Smooth muscle cell (in vitro differentiated cells): ENCODE measurements around the gene MEGF9. TPM values are rescaled to one million over a fixed set of nuclear protein-coding genes. Genes with fewer than 3 reads are reported as not detected.

Experiments used
- DNase-seq: peaks from one replicate; lab custom pipeline; 2025; ENCODE audit not compliant: unreplicated experiment; lab: John Stamatoyannopoulos, UW
- H2AFZ ChIP-seq: fragments of 200-600 bp; sonication (generic); 2 replicates; pipeline ENCODE4 v1.6.0; 2016; ENCODE audit warnings: antibody characterized with exemption, low read depth, mild to moderate bottlenecking
- H3F3A ChIP-seq: fragments of 200-600 bp; sonication (generic); 2 replicates; pipeline ENCODE4 v1.6.0; 2017; ENCODE audit warnings: antibody characterized with exemption, low read depth
- H3K27ac ChIP-seq: fragments of 200-600 bp; sonication (generic); 2 replicates; pipeline ENCODE4 v1.5.1; 2016; ENCODE audit warnings: low read depth, mild to moderate bottlenecking
- H3K27me3 ChIP-seq: fragments of 200-600 bp; sonication (generic); 2 replicates; pipeline ENCODE4 v1.6.1; 2016; ENCODE audit warnings: low read depth, mild to moderate bottlenecking
- H3K36me3 ChIP-seq: fragments of 200-600 bp; sonication (generic); 2 replicates; pipeline ENCODE4 v1.5.1; 2016; ENCODE audit warnings: low read depth
- H3K4me1 ChIP-seq: fragments of 200-600 bp; sonication (generic); 2 replicates; pipeline ENCODE4 v1.5.1; 2016; ENCODE audit warnings: low read depth
- H3K4me2 ChIP-seq: fragments of 200-600 bp; sonication (generic); 2 replicates; pipeline ENCODE4 v1.6.0; 2016; ENCODE audit warnings: mild to moderate bottlenecking
- H3K4me3 ChIP-seq: fragments of 200-600 bp; sonication (generic); 2 replicates; pipeline ENCODE4 v1.5.1; 2016; ENCODE audit warnings: mild to moderate bottlenecking
- H3K79me2 ChIP-seq: fragments of 200-600 bp; sonication (generic); 2 replicates; pipeline ENCODE4 v1.6.0; 2016; ENCODE audit warnings: low read depth, mild to moderate bottlenecking
- H3K9ac ChIP-seq: fragments of 200-600 bp; sonication (generic); 2 replicates; pipeline ENCODE4 v1.6.0; 2016; ENCODE audit warnings: low read depth
- H3K9me3 ChIP-seq: fragments of 200-600 bp; sonication (generic); replicated peaks from 2 replicates; pipeline ENCODE4 v1.5.1; 2016; ENCODE audit warnings: low read depth
- H4K20me1 ChIP-seq: fragments of 200-600 bp; sonication (generic); 2 replicates; pipeline ENCODE4 v1.6.0; 2016; ENCODE audit warnings: low read depth
- WGBS: methylation state at CpG from one replicate; pipeline ENCODE4 v1.1.7; 2016; ENCODE audit warnings: low lambda C conversion rate; 5-methylcytosine and 5-hydroxymethylcytosine counted together
- polyA plus RNA-seq: library from polyadenylated mRNA; unstranded; fragments of >200 nt; fragmentation: Nextera tagmentation; extraction: Ambion mirVana; gene quantifications from 2 replicates; pipeline ENCODE4 v1.2.1, GENCODE V29; 2016
- total RNA-seq: library from RNA; depleted of rRNA; stranded (reverse); fragments of >200 nt; gene quantifications from 2 replicates; pipeline ENCODE4 v1.2.3, GENCODE V29; 2014
- TF ChIP-seq, protein P1 (sequence below): fragments of 200-600 bp; sonication (generic); IDR thresholded peaks from 2 replicates; pipeline ENCODE4 v1.5.1; 2017; ENCODE audit warnings: borderline replicate concordance, mild to moderate bottlenecking, antibody characterized with exemption; ENCODE audit not compliant: insufficient read depth, poor library complexity, severe bottlenecking

MEGF9 gene
- total and polyA plus RNA-seq, 2 experiments from 2014 or later: 1.8 to 6.0 TPM

DNA sequence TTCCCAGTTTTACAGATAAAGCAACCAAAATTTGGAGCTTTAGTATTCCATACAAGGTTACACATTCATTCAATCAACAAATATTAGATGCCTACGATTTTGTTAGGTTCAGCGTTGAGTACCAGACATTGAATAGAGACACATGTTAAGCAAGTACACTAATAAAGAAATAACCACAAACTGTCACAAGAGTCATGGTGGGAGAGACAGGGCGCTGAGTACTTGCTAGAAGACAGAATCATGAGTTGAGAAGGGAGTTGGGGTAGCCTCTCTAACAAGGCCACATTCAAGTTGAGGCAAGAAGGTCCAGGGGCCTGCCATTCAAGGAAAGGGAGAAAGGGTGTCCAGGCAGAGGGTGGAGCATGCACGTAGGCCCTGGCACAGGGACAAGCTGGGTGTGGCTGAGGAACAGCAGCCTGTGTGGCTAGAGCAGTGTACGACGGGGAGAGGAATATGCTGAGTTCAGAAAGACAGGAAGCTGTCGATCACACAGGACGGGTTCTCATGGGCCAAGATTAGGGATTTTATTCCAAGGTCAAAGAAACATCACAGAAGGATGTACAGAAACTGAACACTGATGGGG lies 151.3 kb downstream of the MEGF9 start:
- Histone ChIP-seq H3K9ac (no peak overlapping the region), H3K27me3 (no peaks in the 10 kb centered on the region), H3K36me3 (no peaks in the 10 kb centered on the region), H3K79me2 (no peaks in the 10 kb centered on the region), H2AFZ (no peak overlapping the region), H3K4me2 (no peak overlapping the region), H3K9me3 (no peaks in the 10 kb centered on the region), H3K4me3 (no peak overlapping the region), H3K27ac (no peak overlapping the region), H3F3A (no peaks in the 10 kb centered on the region), H3K4me1 (no peaks in the 10 kb centered on the region), H4K20me1 (peaks cover 20% of the 10 kb centered on the region)
- no peak for DNase-seq
- TF ChIP-seq, protein P1, sequence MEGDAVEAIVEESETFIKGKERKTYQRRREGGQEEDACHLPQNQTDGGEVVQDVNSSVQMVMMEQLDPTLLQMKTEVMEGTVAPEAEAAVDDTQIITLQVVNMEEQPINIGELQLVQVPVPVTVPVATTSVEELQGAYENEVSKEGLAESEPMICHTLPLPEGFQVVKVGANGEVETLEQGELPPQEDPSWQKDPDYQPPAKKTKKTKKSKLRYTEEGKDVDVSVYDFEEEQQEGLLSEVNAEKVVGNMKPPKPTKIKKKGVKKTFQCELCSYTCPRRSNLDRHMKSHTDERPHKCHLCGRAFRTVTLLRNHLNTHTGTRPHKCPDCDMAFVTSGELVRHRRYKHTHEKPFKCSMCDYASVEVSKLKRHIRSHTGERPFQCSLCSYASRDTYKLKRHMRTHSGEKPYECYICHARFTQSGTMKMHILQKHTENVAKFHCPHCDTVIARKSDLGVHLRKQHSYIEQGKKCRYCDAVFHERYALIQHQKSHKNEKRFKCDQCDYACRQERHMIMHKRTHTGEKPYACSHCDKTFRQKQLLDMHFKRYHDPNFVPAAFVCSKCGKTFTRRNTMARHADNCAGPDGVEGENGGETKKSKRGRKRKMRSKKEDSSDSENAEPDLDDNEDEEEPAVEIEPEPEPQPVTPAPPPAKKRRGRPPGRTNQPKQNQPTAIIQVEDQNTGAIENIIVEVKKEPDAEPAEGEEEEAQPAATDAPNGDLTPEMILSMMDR: no peak
- 94% methylated on average over 8 of the region's 8 CpGs for WGBS

GRCh38 chr9:120561709-120562108 lies 152.6 kb downstream of the MEGF9 start:
- Histone ChIP-seq H3K27ac (no peak overlapping the region), H3K4me2 (no peak overlapping the region), H3K4me3 (no peak overlapping the region), H3F3A (no peaks in the 10 kb centered on the region), H3K27me3 (no peaks in the 10 kb centered on the region), H4K20me1 (peaks cover 20% of the 10 kb centered on the region), H2AFZ (no peak overlapping the region), H3K9me3 (no peaks in the 10 kb centered on the region), H3K9ac (no peak overlapping the region), H3K4me1 (no peaks in the 10 kb centered on the region), H3K79me2 (peaks cover 3% of the 10 kb centered on the region), H3K36me3 (no peaks in the 10 kb centered on the region)
- WGBS: 88% methylated on average over 1 of the region's 1 CpG
- TF ChIP-seq, protein P1: no peak
- no peak for DNase-seq

GRCh38 chr9:120559546-120559945 lies 154.7 kb downstream of the MEGF9 start:
- H3K27ac ChIP-seq: no peak overlapping the region
- H3K9ac ChIP-seq: no peak overlapping the region
- peaks cover 15% of the 10 kb centered on the region for H4K20me1 ChIP-seq
- H3K4me3 ChIP-seq: no peak overlapping the region
- peaks cover 3% of the 10 kb centered on the region for H3K79me2 ChIP-seq
- no peaks in the 10 kb centered on the region for H3K36me3 ChIP-seq
- DNase-seq: no peak
- TF ChIP-seq, protein P1: no peak
- no peak overlapping the region for H2AFZ ChIP-seq
- no peak overlapping the region for H3K4me2 ChIP-seq
- no peaks in the 10 kb centered on the region for H3K9me3 ChIP-seq
- 94% methylated on average over 1 of the region's 1 CpG for WGBS
- no peaks in the 10 kb centered on the region for H3K4me1 ChIP-seq
- H3K27me3 ChIP-seq: no peaks in the 10 kb centered on the region
- no peaks in the 10 kb centered on the region for H3F3A ChIP-seq

GRCh38 chr9:120558454-120558853 lies 155.8 kb downstream of the MEGF9 start:
- peaks cover 7% of the 10 kb centered on the region for H3K79me2 ChIP-seq
- TF ChIP-seq, protein P1: no peak
- WGBS: 97% methylated on average over 3 of the region's 3 CpGs

More at GRCh38 chr9:120558454-120558853, 155.8 kb downstream of the MEGF9 start:
- no peak for DNase-seq
- Histone ChIP-seq H3K9me3 (no peaks in the 10 kb centered on the region), H3K27me3 (no peaks in the 10 kb centered on the region), H4K20me1 (peaks cover 13% of the 10 kb centered on the region), H2AFZ (no peak overlapping the region), H3K9ac (no peak overlapping the region), H3K27ac (no peak overlapping the region), H3K4me1 (no peaks in the 10 kb centered on the region), H3K36me3 (no peaks in the 10 kb centered on the region), H3F3A (no peaks in the 10 kb centered on the region), H3K4me3 (no peak overlapping the region), H3K4me2 (no peak overlapping the region)
